Spleen (tissue), 7 donors: Measurements from ENCODE around the gene BEND7.

Experiments used
- CTCF ChIP-seq, 11 experiments: fragments of 200-600 bp in 7 of 11; fragments of 450-650 bp in 4 of 11; sonication (generic) in 4 of 11; IDR thresholded peaks in 8 of 11; conservative IDR thresholded peaks in 3 of 11; 1 replicate in 7 of 11; 2 replicates in 4 of 11; pipeline versions ENCODE4 v1.4.0 to v1.8.0; 2016 to 2021; ENCODE audit warnings: antibody characterized with exemption in 11 of 11, inconsistent platforms in 4 of 11, mild to moderate bottlenecking in 1 of 11
- POLR2A ChIP-seq, 3 donors: fragments of 450-650 bp; IDR thresholded peaks; one replicate each; pipeline ENCODE4 v1.5.1; 2017; ENCODE audit warnings: antibody characterized with exemption in 3 of 3, mild to moderate bottlenecking in 1 of 3
- donor health status: DM: no; HTN: no; CAD: no; lungs with moderate emphysema.
- donor health status: DM: no; HTN: no; CAD: no.
- donor health status: DM: no; HTN: no; CAD: no.

DNA sequence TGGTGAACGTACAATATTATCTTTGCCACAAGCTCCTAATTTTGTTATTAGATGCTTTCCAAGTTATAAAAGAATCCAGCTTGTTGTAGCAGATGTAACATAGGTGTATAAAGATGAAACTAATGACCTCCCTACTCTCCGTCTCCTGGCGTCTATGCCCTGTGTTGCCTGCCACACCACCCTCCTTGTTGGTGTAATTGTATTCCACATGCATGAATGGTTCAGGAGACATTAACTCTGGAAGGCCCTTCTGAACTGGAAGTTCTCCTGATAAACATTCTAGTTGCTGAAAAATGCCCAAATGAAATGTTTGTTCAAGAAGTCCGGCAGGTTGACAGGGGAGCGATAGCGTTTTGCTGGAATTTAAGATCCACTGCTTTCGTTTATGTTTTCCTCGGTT, 126.8 kb downstream of the BEND7 start:
- TF ChIP-seq CTCF (IDR thresholded peaks at IDR 0.05 in 8 of 11, conservative IDR thresholded peaks at IDR 0.05 in 3 of 11): no peak
- TF ChIP-seq POLR2A (IDR thresholded peaks at IDR 0.05): no peak
